NCI-H82 (cell line): ENCODE data around the gene LCE2D.

Experiments used
- DNase-seq: peaks from one replicate; lab custom pipeline; 2025; lab: John Stamatoyannopoulos, UW

Gene LCE2D

DNA sequence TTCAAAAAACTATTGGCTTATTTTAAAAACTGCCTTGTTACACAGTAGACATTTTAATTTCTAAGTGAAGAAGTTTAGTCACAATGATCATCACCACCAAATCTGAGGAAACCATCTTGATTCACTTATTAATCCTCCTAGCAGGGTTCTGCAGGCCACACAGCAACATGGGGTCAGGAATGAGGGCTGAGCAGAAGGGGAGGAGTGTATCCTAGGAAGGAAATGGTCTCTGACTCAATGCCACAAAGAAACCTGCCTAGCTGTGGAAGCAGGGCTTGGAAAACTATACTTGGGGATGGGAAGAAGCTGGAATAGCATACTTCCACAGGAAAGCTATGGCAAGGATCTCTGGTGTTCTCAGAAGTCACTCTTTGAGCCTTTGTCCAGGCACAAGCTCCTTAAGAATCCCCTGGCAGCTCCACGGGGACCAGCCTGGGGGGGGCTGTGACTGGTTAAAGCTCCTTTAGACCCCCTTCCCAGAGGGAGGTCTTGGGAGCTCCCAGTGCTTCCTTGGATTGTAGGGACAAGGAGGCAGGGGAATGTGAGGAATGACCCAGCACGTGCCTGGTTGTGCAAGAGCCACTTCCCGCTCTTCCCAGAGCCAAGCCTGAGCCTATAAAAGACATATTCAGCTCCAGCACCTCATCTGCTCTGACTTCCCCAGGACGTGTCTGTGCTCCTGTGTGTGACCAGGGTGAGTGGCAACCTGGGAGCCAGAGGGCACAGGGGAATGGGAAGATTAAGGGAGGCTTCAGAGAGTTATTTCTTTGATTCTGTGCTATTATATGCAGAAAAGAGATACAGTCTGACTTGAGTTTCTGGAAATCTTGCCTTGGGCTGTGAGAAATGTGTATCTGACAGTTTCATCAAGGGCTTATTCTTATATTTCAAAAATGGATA is 34.8 kb downstream of the LCE2D start, which contains the start of gene LCE2A:
Gene LCE2A (plus strand): TSS at position 645 of the 900 bp plus-strand sequence. CDS start 557 bp downstream, outside the sequence.
- no peak for DNase-seq

DNA sequence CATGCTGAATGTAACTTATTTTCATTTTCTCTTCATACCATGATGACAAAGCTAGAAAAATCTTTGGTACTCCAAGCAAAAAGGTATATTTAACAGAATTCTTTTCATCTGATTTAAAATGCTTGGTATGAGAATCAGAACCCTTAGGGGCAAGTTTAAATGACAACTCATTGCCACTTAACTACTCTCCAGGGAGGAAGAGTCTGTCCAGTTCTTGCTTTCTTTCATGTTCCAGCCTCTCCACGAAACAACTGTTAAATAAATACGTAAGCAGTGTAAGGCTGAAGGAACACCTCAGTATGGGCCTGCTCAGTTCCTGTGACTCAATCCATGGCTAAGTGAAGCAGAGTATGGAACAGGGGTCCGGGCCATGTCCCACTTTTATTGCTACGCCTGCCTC is 36.6 kb downstream of the LCE2D start:
- DNase-seq = no peak

DNA sequence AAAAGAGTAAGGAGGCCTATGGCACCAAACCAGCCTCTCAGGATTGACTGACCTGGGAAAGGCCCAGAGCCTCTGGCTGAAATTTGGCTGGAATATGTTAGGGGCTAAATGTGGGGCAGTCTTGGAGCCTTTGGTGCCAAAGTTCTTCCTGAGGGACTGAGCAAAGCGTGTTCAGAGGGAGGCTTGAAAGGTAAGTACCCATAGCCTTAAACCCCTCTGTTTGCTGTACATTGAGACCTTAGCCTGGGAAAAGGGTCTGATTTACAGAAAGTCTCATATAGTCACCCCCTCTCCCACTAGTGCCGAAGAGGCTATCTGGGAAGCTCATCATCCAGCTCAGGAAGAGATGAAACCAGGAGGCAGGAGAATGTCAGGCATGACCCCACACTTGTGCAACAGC is 44.7 kb downstream of the LCE2D start, which contains the start of gene LCE4A:
Gene LCE4A (plus strand): TSS at position 301 of the 400 bp plus-strand sequence. CDS start 916 bp downstream, outside the sequence.
- no peak for DNase-seq
